ENCODE data around the gene PIN1. TPM values are rescaled to one million over a fixed set of nuclear protein-coding genes. Genes with fewer than 3 reads are reported as not detected.
"Not testable (repeated sequence)": the region's sequence is repeated elsewhere in the genome, so short reads cannot be mapped to it uniquely, and the experiment has no call there.

Gene PIN1
- total RNA-seq, 2 donors from 2014 or later = 47.9 to 88.3 TPM

DNA sequence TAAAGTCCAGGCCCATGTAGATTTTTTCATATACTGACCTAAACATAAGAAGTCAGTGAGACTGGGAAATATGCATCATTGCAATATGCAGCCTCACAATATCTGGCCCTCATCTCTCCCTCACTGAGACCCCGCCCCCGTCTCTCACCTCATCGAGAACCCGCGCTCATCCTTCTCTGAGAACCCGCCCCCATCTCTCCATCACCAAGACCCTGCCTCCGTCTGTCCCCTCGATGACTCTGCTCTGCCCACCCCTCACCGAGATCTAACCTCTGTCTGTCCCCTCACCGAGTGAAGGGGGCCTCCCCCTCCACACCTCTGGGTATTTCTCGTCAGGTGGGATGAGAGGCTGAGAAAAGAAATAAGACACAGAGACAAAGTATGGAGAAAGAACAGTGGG lies 46.1 kb upstream of the PIN1 start:
- H3K36me3 ChIP-seq = no peaks in the 10 kb centered on the region
- H3K9ac ChIP-seq (ENCODE audit: low read depth in 2 of 2, low read length in 2 of 2) = no peak overlapping the region
- H3K27ac ChIP-seq = no peak overlapping the region
- no peaks in the 10 kb centered on the region for H3K9me3 ChIP-seq
- no peak for DNase-seq
- no peaks in the 10 kb centered on the region for H3K27me3 ChIP-seq
- intact Hi-C loops (cut with DNase I) = no loop called here
- TF ChIP-seq, protein P1, sequence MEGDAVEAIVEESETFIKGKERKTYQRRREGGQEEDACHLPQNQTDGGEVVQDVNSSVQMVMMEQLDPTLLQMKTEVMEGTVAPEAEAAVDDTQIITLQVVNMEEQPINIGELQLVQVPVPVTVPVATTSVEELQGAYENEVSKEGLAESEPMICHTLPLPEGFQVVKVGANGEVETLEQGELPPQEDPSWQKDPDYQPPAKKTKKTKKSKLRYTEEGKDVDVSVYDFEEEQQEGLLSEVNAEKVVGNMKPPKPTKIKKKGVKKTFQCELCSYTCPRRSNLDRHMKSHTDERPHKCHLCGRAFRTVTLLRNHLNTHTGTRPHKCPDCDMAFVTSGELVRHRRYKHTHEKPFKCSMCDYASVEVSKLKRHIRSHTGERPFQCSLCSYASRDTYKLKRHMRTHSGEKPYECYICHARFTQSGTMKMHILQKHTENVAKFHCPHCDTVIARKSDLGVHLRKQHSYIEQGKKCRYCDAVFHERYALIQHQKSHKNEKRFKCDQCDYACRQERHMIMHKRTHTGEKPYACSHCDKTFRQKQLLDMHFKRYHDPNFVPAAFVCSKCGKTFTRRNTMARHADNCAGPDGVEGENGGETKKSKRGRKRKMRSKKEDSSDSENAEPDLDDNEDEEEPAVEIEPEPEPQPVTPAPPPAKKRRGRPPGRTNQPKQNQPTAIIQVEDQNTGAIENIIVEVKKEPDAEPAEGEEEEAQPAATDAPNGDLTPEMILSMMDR (IDR thresholded peaks at IDR 0.05) = no peak
- H3K4me1 ChIP-seq = peaks cover 3% of the 10 kb centered on the region
- H3K4me3 ChIP-seq = no peak overlapping the region

DNA sequence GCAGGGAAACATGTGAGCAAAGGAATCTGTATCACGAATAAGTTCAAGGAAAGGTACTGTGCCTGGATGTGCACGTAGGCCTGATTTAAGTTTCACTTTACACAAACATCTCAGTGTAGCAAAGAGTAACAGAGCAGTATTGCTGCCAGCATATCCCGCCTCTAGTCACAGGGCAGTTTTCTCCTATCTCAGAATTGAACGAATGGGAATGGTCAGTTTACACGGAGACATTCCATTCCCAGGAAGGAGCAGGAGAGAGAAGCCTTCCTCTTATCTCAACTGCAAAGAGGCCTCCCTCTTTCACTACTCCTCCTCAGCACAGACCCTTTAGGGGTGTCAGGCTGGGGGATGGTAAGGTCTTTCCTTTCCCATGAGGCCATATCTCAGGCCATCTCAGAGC lies 45.5 kb upstream of the PIN1 start:
- H3K9ac ChIP-seq (ENCODE audit: low read depth in 2 of 2, low read length in 2 of 2); H3K36me3 ChIP-seq; H3K9me3 ChIP-seq; H3K27me3 ChIP-seq; intact Hi-C loops (cut with DNase I); H3K4me3 ChIP-seq; DNase-seq; H3K4me1 ChIP-seq; H3K27ac ChIP-seq: not testable (repeated sequence)

DNA sequence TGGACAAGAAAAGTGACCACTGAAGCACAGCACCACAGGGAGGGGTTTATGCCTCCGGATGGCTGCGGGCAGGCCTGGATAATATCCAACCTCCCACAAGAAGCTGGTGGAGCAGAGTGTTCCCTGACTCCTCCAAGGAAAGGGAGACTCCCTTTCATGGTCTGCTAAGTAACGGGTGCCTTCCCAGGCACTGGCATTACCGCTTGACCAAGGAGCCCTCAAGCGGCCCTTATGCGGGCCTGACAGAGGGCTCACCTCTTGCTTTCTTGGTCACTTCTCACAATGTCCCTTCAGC lies 44.1 kb upstream of the PIN1 start:
- intact Hi-C loops (cut with DNase I) = loop anchor here (2.0 to 10.0 kb wide), 2 partner anchors 168 to 656 kb away; no protein-coding TSS in a partner anchor
- Histone ChIP-seq H3K4me3 (peak overlapping the region; percentile 27), H3K27ac (peak overlapping the region; percentile 41)
- H3K36me3 ChIP-seq; H3K9me3 ChIP-seq; H3K9ac ChIP-seq (ENCODE audit: low read depth in 2 of 2, low read length in 2 of 2); H3K4me1 ChIP-seq; DNase-seq; H3K27me3 ChIP-seq: not testable (repeated sequence)

DNA sequence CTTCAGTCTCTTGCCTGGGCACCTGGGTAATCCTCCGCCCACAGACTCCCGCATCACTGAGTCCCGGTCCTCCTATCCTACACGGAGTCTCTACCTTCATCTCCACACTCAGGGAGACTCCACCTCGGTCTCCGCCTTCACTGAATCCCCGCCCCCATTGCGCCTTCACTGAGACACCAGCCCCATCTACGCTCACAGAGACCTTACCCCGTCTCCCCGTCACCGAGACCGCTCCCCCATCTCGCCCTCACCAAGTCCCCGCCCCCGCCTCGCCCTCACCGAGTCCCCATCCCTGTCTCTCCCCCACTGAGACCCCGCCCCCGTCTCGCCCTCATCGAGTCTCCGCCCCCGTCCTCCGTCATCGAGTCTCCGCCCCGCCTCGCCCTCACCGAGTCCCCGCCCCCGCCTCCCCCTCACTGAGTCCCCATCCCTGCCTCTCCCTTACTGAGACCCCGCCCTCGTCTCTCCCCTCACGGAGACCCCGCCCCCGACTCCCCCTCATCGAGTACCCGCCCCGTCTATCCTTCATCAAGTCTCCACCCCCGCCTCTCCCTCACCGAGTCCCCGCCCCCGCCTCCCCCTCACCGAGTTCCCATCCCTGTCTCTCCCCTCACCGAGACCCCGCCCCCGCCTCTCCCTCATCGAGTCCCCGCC lies 43.4 kb upstream of the PIN1 start:
- H3K27ac ChIP-seq = peak overlapping the region; percentile 61
- intact Hi-C loops (cut with DNase I) = loop anchor here (2.0 to 10.0 kb wide), 2 partner anchors 169 to 657 kb away; no protein-coding TSS in a partner anchor
- H3K36me3 ChIP-seq = no peaks in the 10 kb centered on the region
- H3K9me3 ChIP-seq = no peaks in the 10 kb centered on the region
- TF ChIP-seq, protein P1 (IDR thresholded peaks at IDR 0.05) = no peak
- DNase-seq = peak; percentile 99
- H3K27me3 ChIP-seq = no peaks in the 10 kb centered on the region
- H3K4me3 ChIP-seq = peak overlapping the region; percentile 53
- peak overlapping the region; percentile 36 to 38 for H3K9ac ChIP-seq (ENCODE audit: low read depth in 2 of 2, low read length in 2 of 2)
- H3K4me1 ChIP-seq = no peaks in the 10 kb centered on the region

DNA sequence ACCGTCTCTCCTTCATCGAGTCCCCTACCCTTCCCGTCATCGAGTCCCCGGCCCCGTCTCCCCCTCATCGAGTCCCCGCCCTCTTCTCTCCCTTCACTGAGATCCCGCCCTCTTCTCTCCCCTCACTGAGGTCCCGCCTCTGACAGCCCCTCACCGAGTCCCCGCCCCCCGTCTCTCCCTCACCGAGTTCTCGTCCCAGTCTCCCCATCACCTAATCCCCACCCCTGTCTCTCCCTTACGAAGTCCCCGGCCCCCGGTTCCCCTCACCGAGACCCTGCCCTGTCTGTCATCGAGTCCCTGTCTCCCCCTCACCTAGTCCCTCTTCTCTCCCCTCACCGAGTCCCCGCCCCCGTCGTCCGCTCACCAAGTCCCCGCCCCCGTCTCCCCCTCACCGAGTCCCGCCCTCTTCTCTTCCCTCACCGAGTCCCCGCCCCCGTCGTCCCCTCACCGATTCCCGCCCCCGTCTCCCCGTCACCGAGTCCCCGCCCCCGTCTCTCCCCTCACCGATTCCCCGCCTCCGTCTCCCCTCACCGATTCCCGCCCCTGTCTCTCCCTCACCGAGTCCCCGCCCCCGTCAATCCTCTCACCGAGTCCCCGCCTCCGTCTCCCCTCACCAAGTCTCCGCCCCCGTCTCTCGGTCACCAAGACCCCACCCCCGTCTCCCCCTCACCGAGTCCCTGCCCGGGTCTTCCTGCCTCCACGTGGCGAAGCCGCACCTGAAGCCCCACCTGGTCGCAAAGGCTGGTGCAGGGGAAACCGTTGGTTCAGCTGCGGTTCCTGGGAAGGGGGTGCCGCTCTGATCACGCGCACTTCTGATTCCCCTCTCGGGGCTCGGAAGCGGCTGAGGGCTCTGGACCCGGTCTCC lies 42.7 kb upstream of the PIN1 start:
- Histone ChIP-seq H3K4me3 (peak overlapping the region; percentile 53), H3K36me3 (no peaks in the 10 kb centered on the region), H3K4me1 (no peaks in the 10 kb centered on the region), H3K27ac (peak overlapping the region; percentile 82), H3K27me3 (no peaks in the 10 kb centered on the region), H3K9ac (ENCODE audit: low read depth in 2 of 2, low read length in 2 of 2) (peak overlapping the region; percentile 77 to 78), H3K9me3 (no peaks in the 10 kb centered on the region)
- intact Hi-C loops (cut with DNase I) = loop anchor here (10.0 kb wide), 1 partner anchor 658 kb away; no protein-coding TSS in a partner anchor
- TF ChIP-seq, protein P1 (IDR thresholded peaks at IDR 0.05) = no peak
- DNase-seq = peak; percentile 97

DNA sequence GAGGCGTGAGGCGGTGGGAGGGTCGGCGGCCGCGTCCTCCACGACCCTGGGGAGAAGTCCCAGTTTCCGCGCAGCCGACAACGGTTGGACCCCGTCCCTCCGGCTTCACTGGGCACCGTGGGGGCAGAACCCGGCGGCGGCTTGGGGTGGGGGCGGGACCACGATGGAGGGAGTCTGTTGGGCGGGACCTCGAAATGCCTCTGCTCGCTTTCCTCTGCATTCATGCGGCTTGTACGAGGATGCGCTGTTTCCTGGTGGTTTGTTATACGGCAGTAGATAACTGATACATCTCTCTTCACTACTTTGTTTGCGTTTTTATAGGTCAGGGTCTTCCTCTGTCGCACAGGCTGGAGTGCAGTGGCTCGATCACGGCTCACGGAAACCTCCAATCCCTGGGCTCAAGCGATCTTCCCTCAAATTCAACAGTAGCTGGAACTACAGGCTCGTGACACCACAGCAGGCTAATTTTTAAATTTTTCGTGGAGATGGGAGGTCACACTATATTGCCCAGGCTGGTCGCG lies 42.0 kb upstream of the PIN1 start:
- H3K36me3 ChIP-seq = no peaks in the 10 kb centered on the region
- no peaks in the 10 kb centered on the region for H3K27me3 ChIP-seq
- TF ChIP-seq, protein P1 (IDR thresholded peaks at IDR 0.05) = no peak
- intact Hi-C loops (cut with DNase I) = loop anchor here (10.0 kb wide), 1 partner anchor 658 kb away; no protein-coding TSS in a partner anchor
- H3K9me3 ChIP-seq = no peaks in the 10 kb centered on the region
- peak; percentile 70 for DNase-seq
- peak overlapping the region; percentile 82 for H3K27ac ChIP-seq
- H3K4me3 ChIP-seq = peak overlapping the region; percentile 53
- H3K4me1 ChIP-seq = no peaks in the 10 kb centered on the region
- H3K9ac ChIP-seq (ENCODE audit: low read depth in 2 of 2, low read length in 2 of 2) = peak overlapping the region; percentile 77 to 78
